ENCODE results near the gene PANK1. TPM values are rescaled to one million over a fixed set of nuclear protein-coding genes. Genes with fewer than 3 reads are reported as not detected.

The PANK1 gene
- total and polyA plus RNA-seq, 2 of the 8 experiments (the other 6 are each of a cell fraction or from before 2014, with no cell fraction given), result 18.5 to 40.4 TPM

DNA sequence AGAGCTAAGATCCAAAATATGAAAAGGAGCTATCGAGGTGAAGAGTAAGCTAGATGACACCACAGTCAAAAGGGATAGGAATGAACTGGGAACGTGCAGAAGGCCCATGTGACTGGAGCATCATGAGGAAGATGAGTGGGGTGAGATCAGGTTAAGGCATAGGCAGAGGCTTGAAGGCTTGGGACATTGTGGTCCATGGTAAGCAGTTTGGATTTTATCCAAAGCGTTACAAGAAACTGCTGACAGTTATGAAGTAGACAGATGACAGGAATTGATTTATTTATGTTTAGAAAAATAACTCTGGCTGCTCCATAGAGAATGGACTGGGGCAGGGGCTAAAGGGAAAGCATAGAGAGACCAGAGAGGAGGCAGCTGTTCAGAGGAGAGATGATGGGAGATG lies 18.1 kb upstream of the PANK1 start:
- ChIA-PET POLR2A (ENCODE audit: partially characterized antibody) (interaction anchor here (1.4 to 1.6 kb wide), 2 partner anchors 17 to 19 kb away, joined by 5 to 6 read pairs; no protein-coding TSS in a partner anchor), CTCF (ENCODE audit: partially characterized antibody) (interaction anchor here (1.1 to 2.3 kb wide), 3 partner anchors 9 to 1024 kb away, joined by 3 to 8 read pairs (median 3); partner anchors contain the start of gene KIF20B)
- Histone ChIP-seq H4K5ac (ENCODE audit: insufficient read length, low read depth, low read length) (no peak overlapping the region), H3K79me1 (ENCODE audit: low read depth, low read length) (no peaks in the 10 kb centered on the region), H3K4ac (replicated peaks; ENCODE audit: insufficient read length, low read depth, low read length) (no peak overlapping the region), H3K27ac (ENCODE audit: low read depth, low read length) (no peak overlapping the region), H3K36me3 (ENCODE audit: control insufficient read depth in 2 of 4, insufficient read depth in 4 of 4, low read length in 3 of 4) (no peaks in the 10 kb centered on the region), H2AFZ (ENCODE audit: low read length) (no peak overlapping the region), H2BK5ac (ENCODE audit: low read depth, low read length) (no peak overlapping the region), H4K20me1 (replicated peaks in 1 of 2; ENCODE audit: control insufficient read depth in 1 of 2, insufficient read depth in 2 of 2, low read length in 2 of 2) (no peaks in the 10 kb centered on the region), H2BK12ac (ENCODE audit: low read depth, low read length) (no peak overlapping the region), H2BK120ac (replicated peaks; ENCODE audit: low read depth, low read length) (no peak overlapping the region), H3K56ac (replicated peaks; ENCODE audit: insufficient read length, low read depth, low read length) (no peak overlapping the region), H3K27me3 (replicated peaks in 1 of 4; ENCODE audit: control insufficient read depth in 3 of 4, extremely low read depth in 1 of 4, insufficient read depth in 3 of 4, low read length in 3 of 4) (no peaks in the 10 kb centered on the region), H2AK5ac (ENCODE audit: low read depth, low read length) (no peak overlapping the region), H3K9me3 (ENCODE audit: insufficient read depth in 2 of 2, low read depth in 1 of 2, low read length in 1 of 2) (no peaks in the 10 kb centered on the region), H3K23ac (ENCODE audit: insufficient read length) (no peak overlapping the region), H3K23me2 (ENCODE audit: low read depth, low read length) (no peaks in the 10 kb centered on the region), H2BK15ac (ENCODE audit: low read length) (no peak overlapping the region), H4K8ac (ENCODE audit: extremely low read depth, insufficient read depth, low read length) (no peak overlapping the region), H3K18ac (ENCODE audit: extremely low read depth, low read length) (no peak overlapping the region), H2BK20ac (ENCODE audit: low read length) (no peak overlapping the region), H3K79me2 (ENCODE audit: control insufficient read depth in 1 of 2, insufficient read depth in 2 of 2, low read length in 2 of 2) (no peaks in the 10 kb centered on the region), H3K14ac (ENCODE audit: insufficient read length) (no peak overlapping the region), H3K4me2 (ENCODE audit: insufficient read depth in 1 of 2, low read depth in 2 of 2, low read length in 2 of 2) (no peak overlapping the region), H3K9ac (replicated peaks in 1 of 4; ENCODE audit: extremely low read depth in 1 of 4, low read depth in 3 of 4, low read length in 3 of 4) (no peak overlapping the region), H3K4me3 (ENCODE audit: extremely low read depth in 1 of 4, insufficient read depth in 2 of 4, low read depth in 3 of 4, low read length in 4 of 4) (no peak overlapping the region), H3K4me1 (replicated peaks in 1 of 4; ENCODE audit: control insufficient read depth in 3 of 4, insufficient read depth in 4 of 4, low read length in 3 of 4) (no peaks in the 10 kb centered on the region), H4K91ac (replicated peaks; ENCODE audit: insufficient read length, low read length) (no peak overlapping the region)
- FAIRE-seq (no peak), DNase-seq (ENCODE audit: low read depth in 1 of 2, low spot score in 2 of 2) (no peak)
- WGBS, 2 experiments (ENCODE audit: extremely low coverage in 1 of 2, insufficient coverage in 1 of 2, insufficient read length in 1 of 2, insufficient replicate concordance in 2 of 2, low coverage in 1 of 2, low lambda C conversion rate in 2 of 2, missing lambda C conversion rate in 1 of 2), result 86% methylated on average over 3 of the region's 3 CpGs; no CpG with 5 or more reads in 1 of the 2 experiments
- no peak for TF ChIP-seq PHF8 (conservative IDR thresholded peaks at IDR 0.05; ENCODE audit: low read depth, low read length)
- no peak for TF ChIP-seq POLR2A (IDR thresholded peaks at IDR 0.05; ENCODE audit: control extremely low read depth in 1 of 2, low read depth in 2 of 2, low read length in 2 of 2)
- no peak for TF ChIP-seq RBBP5 (IDR thresholded peaks at IDR 0.05; ENCODE audit: borderline replicate concordance, low read depth, low read length)
- TF ChIP-seq SP1 (IDR thresholded peaks at IDR 0.05; ENCODE audit: low read depth, low read length), result no peak
- no peak for TF ChIP-seq TBP (IDR thresholded peaks at IDR 0.05; ENCODE audit: low read depth, low read length)
- TF ChIP-seq, protein P1, sequence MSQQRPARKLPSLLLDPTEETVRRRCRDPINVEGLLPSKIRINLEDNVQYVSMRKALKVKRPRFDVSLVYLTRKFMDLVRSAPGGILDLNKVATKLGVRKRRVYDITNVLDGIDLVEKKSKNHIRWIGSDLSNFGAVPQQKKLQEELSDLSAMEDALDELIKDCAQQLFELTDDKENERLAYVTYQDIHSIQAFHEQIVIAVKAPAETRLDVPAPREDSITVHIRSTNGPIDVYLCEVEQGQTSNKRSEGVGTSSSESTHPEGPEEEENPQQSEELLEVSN (IDR thresholded peaks at IDR 0.05), result no peak
- TF ChIP-seq SUZ12 (IDR thresholded peaks at IDR 0.05; ENCODE audit: low read length), result no peak
- no peak for TF ChIP-seq RFX5 (IDR thresholded peaks at IDR 0.05; ENCODE audit: borderline replicate concordance, low read depth, low read length)
- TF ChIP-seq, protein P2, sequence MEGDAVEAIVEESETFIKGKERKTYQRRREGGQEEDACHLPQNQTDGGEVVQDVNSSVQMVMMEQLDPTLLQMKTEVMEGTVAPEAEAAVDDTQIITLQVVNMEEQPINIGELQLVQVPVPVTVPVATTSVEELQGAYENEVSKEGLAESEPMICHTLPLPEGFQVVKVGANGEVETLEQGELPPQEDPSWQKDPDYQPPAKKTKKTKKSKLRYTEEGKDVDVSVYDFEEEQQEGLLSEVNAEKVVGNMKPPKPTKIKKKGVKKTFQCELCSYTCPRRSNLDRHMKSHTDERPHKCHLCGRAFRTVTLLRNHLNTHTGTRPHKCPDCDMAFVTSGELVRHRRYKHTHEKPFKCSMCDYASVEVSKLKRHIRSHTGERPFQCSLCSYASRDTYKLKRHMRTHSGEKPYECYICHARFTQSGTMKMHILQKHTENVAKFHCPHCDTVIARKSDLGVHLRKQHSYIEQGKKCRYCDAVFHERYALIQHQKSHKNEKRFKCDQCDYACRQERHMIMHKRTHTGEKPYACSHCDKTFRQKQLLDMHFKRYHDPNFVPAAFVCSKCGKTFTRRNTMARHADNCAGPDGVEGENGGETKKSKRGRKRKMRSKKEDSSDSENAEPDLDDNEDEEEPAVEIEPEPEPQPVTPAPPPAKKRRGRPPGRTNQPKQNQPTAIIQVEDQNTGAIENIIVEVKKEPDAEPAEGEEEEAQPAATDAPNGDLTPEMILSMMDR (IDR thresholded peaks at IDR 0.05; ENCODE audit: control extremely low read depth in 1 of 3, insufficient read depth in 1 of 3, low read depth in 1 of 3, low read length in 3 of 3), result no peak
- TF ChIP-seq, protein P3, sequence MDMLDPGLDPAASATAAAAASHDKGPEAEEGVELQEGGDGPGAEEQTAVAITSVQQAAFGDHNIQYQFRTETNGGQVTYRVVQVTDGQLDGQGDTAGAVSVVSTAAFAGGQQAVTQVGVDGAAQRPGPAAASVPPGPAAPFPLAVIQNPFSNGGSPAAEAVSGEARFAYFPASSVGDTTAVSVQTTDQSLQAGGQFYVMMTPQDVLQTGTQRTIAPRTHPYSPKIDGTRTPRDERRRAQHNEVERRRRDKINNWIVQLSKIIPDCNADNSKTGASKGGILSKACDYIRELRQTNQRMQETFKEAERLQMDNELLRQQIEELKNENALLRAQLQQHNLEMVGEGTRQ (IDR thresholded peaks at IDR 0.05; ENCODE audit: low read length), result no peak

Measured in H1 (cell line).